NCI-H187 (cell line): ENCODE measurements around the gene SCAMP5.

Source experiments
- DNase-seq, 2 experiments: peaks; one replicate each; lab custom pipeline; 2025; lab: John Stamatoyannopoulos, UW

The SCAMP5 gene

DNA sequence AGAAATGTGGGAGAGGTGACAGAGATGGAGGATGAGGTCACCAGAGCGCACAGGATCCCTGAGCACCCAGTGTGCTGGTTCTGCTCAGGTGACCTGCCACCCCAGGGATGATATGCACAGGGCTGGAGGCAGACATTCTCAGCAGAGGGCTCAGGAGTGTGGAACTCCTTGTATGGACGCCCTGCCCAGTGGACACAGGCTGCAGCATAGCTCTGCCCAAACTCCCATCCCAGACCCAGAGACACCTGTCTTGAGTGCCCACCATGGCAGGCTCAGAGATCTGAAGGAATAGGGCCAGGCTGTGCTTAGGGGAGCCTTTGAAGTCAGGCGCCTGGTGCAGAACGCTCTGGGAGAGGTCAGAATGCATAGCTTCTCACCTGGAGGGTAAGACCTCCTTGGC is 75.3 kb downstream of the SCAMP5 start:
- no peak for DNase-seq
